K562 (cell line): Measurements from ENCODE around the gene NYAP1. TPM values are rescaled to one million over a fixed set of nuclear protein-coding genes. Genes with fewer than 3 reads are reported as not detected.
"Not testable (repeated sequence)": the region's sequence is repeated elsewhere in the genome, so short reads cannot be mapped to it uniquely, and the experiment has no call there.

Experiments
- ATAC-seq: fragments of 200-7000 bp; cut with Tn5 transposase; 3 replicates; pipeline ENCODE4 v1.9.1; 2020; ENCODE audit warnings: moderate library complexity
- BruUV-seq: library from RNA; stranded (reverse); fragments of 400-500 nt; replicated peaks from 2 replicates; lab custom pipeline; 2021; lab: Mats Ljungman, UMichigan
- CTCF ChIA-PET: fragments of 300-600 bp; formaldehyde crosslinking; extraction: SDS; loops from one replicate; lab custom pipeline; 2021; ENCODE audit warnings: low intra/inter-chr PET ratio; lab: Yijun Ruan, JAX
- POLR2A ChIA-PET: fragments of 300-600, 350-650 bp; sonication (Branson Sonifier 250); formaldehyde crosslinking; extraction: SDS; loops from one replicate; lab custom pipeline; 2021; ENCODE audit warnings: antibody characterized with exemption, inconsistent platforms; lab: Yijun Ruan, JAX
- DNase-seq, 4 experiments: peaks; one replicate each; pipeline versions ENCODE4 v3.0.0 to v3.0.0-alpha.2; 2011 to 2018; ENCODE audit warnings: low spot score in 3 of 4, mixed read lengths in 3 of 4; ENCODE audit errors: extremely low read depth in 1 of 4
- FAIRE-seq: peaks from 2 replicates; lab custom pipeline; 2011; peaks lifted over from hg19 to GRCh38; lab: Jason Lieb, UNC
- H2AFZ ChIP-seq: 2 replicates; pipeline ENCODE4 v1.6.0; 2011; ENCODE audit warnings: low read depth, low read length, control low read depth, inconsistent platforms
- H3K27ac ChIP-seq: fragments of 200-600 bp; 3 replicates; pipeline ENCODE4 v1.8.0; 2011; ENCODE audit warnings: low read depth, mild to moderate bottlenecking, control low read depth, inconsistent platforms, low read length, moderate library complexity, mixed read lengths; ENCODE audit errors: extremely low read depth
- H3K27me3 ChIP-seq, 2 experiments: fragments of 300-600 bp in 1 of 2; 2 replicates in 1 of 2; 3 replicates in 1 of 2; pipeline versions ENCODE4 v1.6.0 to v1.8.0; 2011; ENCODE audit warnings: inconsistent platforms in 2 of 2, low read length in 2 of 2, mild to moderate bottlenecking in 1 of 2, mixed read lengths in 1 of 2, moderate library complexity in 1 of 2; ENCODE audit not compliant: control insufficient read depth in 2 of 2, insufficient read depth in 2 of 2
- H3K36me3 ChIP-seq: fragments of 300-600 bp; 3 replicates; pipeline ENCODE4 v1.8.0; 2011; ENCODE audit warnings: mild to moderate bottlenecking, low read length, inconsistent platforms; ENCODE audit not compliant: control insufficient read depth, insufficient read depth
- H3K4me1 ChIP-seq, 2 experiments: fragments of 200-600 bp in 1 of 2; replicated peaks in 1 of 2; 2 replicates in 1 of 2; 3 replicates in 1 of 2; pipeline versions ENCODE4 v1.5.1 to v1.8.0; 2011; ENCODE audit warnings: inconsistent platforms in 2 of 2, low read length in 2 of 2, mild to moderate bottlenecking in 1 of 2, mixed read lengths in 1 of 2, moderate library complexity in 1 of 2; ENCODE audit not compliant: control insufficient read depth in 2 of 2, insufficient read depth in 2 of 2
- H3K4me2 ChIP-seq: 2 replicates; pipeline ENCODE4 v1.6.1; 2011; ENCODE audit warnings: low read length, control low read depth, inconsistent platforms, mixed read lengths; ENCODE audit not compliant: insufficient read depth
- H3K4me3 ChIP-seq: fragments of 200-600 bp; sonication (generic), shearing (Covaris generic); 2 replicates; pipeline ENCODE4 v1.5.1; 2016; ENCODE audit warnings: control low read depth, inconsistent platforms
- H3K79me2 ChIP-seq: fragments of 200-600 bp; 3 replicates; pipeline ENCODE4 v1.8.0; 2011; ENCODE audit warnings: low read length, inconsistent platforms; ENCODE audit not compliant: control insufficient read depth, insufficient read depth
- H3K9ac ChIP-seq, 2 experiments: 2 replicates each; pipeline versions ENCODE4 v1.6.0 to v1.6.1; 2011; ENCODE audit warnings: low read depth in 2 of 2, low read length in 2 of 2, control low read depth in 1 of 2, inconsistent platforms in 1 of 2, mild to moderate bottlenecking in 1 of 2, mixed read lengths in 1 of 2; ENCODE audit not compliant: insufficient read depth in 1 of 2
- H3K9me1 ChIP-seq: one replicate; pipeline ENCODE4 v1.6.0; 2011; ENCODE audit warnings: inconsistent platforms, mild to moderate bottlenecking, low read length, moderate library complexity; ENCODE audit not compliant: control insufficient read depth, insufficient read depth
- H3K9me3 ChIP-seq: replicated peaks from 2 replicates; pipeline ENCODE4 v1.5.1; 2011; ENCODE audit warnings: low read depth, low read length, inconsistent platforms; ENCODE audit not compliant: control insufficient read depth, insufficient read depth
- H4K20me1 ChIP-seq: replicated peaks from 2 replicates; pipeline ENCODE4 v1.6.1; 2011; ENCODE audit warnings: low read length, inconsistent platforms, mixed read lengths; ENCODE audit not compliant: control insufficient read depth, insufficient read depth
- ARNT ChIP-seq, 2 experiments: fragments of 450-650 bp; IDR thresholded peaks; 2 replicates each; pipeline ENCODE4 v1.6.1; 2016; ENCODE audit warnings: mild to moderate bottlenecking in 1 of 2
- CBFA2T2 ChIP-seq: fragments of 450-650 bp; conservative IDR thresholded peaks from 2 replicates; pipeline ENCODE4 v1.6.1; 2017; ENCODE audit warnings: mild to moderate bottlenecking
- DACH1 ChIP-seq: fragments of 450-650 bp; IDR thresholded peaks from 2 replicates; pipeline ENCODE4 v1.6.1; 2018; ENCODE audit not compliant: partially characterized antibody
- GATA2 ChIP-seq: sonication (generic); formaldehyde crosslinking; IDR thresholded peaks from 2 replicates; pipeline ENCODE4 v1.4.0; 2020; ENCODE audit warnings: mild to moderate bottlenecking, missing genetic modification reagents
- XRCC5 ChIP-seq: fragments of 200-400 bp; formaldehyde crosslinking; IDR thresholded peaks from 2 replicates; pipeline ENCODE4 v1.6.1; 2017; ENCODE audit warnings: low read depth, mild to moderate bottlenecking, low read length
- ZNF644 ChIP-seq: fragments of 200-800 bp; sonication (Bioruptor generic); IDR thresholded peaks from 2 replicates; pipeline ENCODE4 v1.6.1; 2016; ENCODE audit warnings: low read depth, missing genetic modification characterization, missing compliant biosample characterization
- WGBS: fragments of 100-300 bp; shearing (Covaris generic); methylation state at CpG from one replicate; pipeline ENCODE4 v1.1.6; 2016; ENCODE audit warnings: low coverage, mixed read lengths; ENCODE audit not compliant: insufficient coverage; ENCODE audit errors: missing lambda C conversion rate; 5-methylcytosine and 5-hydroxymethylcytosine counted together
- in situ Hi-C: fragments of 300-500 bp; cut with MboI; formaldehyde crosslinking; loops from 4 replicates; pipeline ENCODE4 v1.15.0; 2018; ENCODE audit warnings: inconsistent platforms, mixed read lengths
- intact Hi-C: fragments of 100-400 bp; cut with micrococcal nuclease; formaldehyde crosslinking; loops from 2 replicates; pipeline ENCODE4 v1.14.2; 2022
- polyA plus RNA-seq, 8 experiments: library from polyadenylated mRNA; depleted of rRNA in 4 of 8; stranded (reverse) in 5 of 8; unstranded in 3 of 8; fragments of >200 nt; fragmentation: Nextera tagmentation in 2 of 8; fragmentation: Illumina TruSeq in 1 of 8; extraction: Ambion mirVana in 2 of 8; extraction: Trizol in 1 of 8; gene quantifications; 2 replicates each; pipeline versions ENCODE4 v1.2.1 to v1.2.3, GENCODE V29; 2011 to 2014; ENCODE audit warnings: inconsistent platforms in 1 of 8, missing spikeins in 1 of 8
- total RNA-seq, 7 experiments: library from RNA; depleted of rRNA in 6 of 7; stranded (reverse); fragments of >200 nt in 6 of 7; fragmentation: Illumina TruSeq in 2 of 7; extraction: Trizol in 2 of 7; gene quantifications; 2 replicates each; pipeline versions ENCODE4 v1.2.1 to v1.2.3, GENCODE V29; 2011 to 2021; ENCODE audit warnings: low replicate concordance in 1 of 7
- TF ChIP-seq, protein P1 (sequence below): fragments of 250-450 bp; sonication (Bioruptor Pico); IDR thresholded peaks from 2 replicates; pipeline ENCODE4 v1.5.0; 2020; ENCODE audit warnings: mild to moderate bottlenecking, borderline replicate concordance
- TF ChIP-seq, protein P2 (sequence below): fragments of 200-800 bp; sonication (Bioruptor generic); IDR thresholded peaks from 2 replicates; pipeline ENCODE4 v1.6.1; 2017; ENCODE audit warnings: missing genetic modification characterization, missing compliant biosample characterization

Gene NYAP1
- total and polyA plus RNA-seq, 9 of the 15 experiments (the other 6 are each of a cell fraction or from before 2014, with no cell fraction given) = 0.11 to 0.88 (median 0.22) TPM; not detected in 2

DNA sequence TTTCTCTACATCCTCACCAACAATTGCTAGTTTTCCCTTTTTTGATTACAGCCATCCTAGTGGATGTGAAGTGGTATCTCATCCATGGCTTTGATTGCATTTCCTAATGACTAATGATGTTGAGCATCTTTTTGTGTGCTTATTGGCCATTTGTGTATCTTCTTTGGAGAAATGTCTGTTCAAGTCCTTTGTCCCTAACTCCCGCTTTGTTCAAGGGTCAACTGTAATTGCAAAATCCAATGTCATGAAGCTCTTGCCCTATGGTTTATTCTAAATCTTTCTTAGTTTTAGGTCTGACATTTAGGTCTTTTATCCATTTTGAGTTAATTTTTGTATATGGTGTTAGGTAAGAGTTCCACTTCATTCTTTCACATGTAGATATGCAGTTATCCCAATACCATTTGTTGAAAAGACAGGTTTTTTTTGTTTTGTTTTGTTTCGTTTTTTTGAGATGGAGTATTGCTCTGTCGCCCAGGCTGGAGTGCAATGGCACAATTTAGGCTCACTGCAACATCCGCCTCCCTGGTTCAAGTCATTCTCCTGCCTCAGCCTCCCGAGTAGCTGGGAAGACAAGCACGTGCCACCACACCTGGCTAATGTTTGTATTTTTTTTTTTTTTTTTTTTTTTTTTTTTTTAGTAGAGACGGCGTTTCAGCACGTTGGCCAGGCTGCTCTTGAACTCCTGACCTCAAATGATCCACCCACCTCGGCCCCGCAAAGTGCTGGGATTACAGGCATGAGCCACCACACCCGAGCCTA is 44.6 kb downstream of the NYAP1 start:
- 42% methylated on average over 10 of the region's 12 CpGs for WGBS
- H3K79me2 ChIP-seq, intact Hi-C loops, H4K20me1 ChIP-seq, BruUV-seq, H3K9me1 ChIP-seq, CTCF ChIA-PET, H3K4me3 ChIP-seq, H3K27me3 ChIP-seq, in situ Hi-C loops, H3K9me3 ChIP-seq, H3K4me2 ChIP-seq, FAIRE-seq, ATAC-seq, H3K36me3 ChIP-seq, DNase-seq, H3K27ac ChIP-seq: not testable (repeated sequence)
- POLR2A ChIA-PET = interaction anchor here (0.5 kb wide), 1 partner anchor 116 kb away, joined by 3 read pairs; no protein-coding TSS in a partner anchor
- peaks cover 10 to 22% of the 10 kb centered on the region in 2 experiments; a peak in 4 of 5 replicates for H3K4me1 ChIP-seq
- H2AFZ ChIP-seq = 0 out of 2 replicates have a peak overlapping the region, but pooled peaks have one; percentile 28
- peak overlapping the region in 1 of 2 experiments; percentile 28; a peak in 1 of 4 replicates for H3K9ac ChIP-seq

DNA sequence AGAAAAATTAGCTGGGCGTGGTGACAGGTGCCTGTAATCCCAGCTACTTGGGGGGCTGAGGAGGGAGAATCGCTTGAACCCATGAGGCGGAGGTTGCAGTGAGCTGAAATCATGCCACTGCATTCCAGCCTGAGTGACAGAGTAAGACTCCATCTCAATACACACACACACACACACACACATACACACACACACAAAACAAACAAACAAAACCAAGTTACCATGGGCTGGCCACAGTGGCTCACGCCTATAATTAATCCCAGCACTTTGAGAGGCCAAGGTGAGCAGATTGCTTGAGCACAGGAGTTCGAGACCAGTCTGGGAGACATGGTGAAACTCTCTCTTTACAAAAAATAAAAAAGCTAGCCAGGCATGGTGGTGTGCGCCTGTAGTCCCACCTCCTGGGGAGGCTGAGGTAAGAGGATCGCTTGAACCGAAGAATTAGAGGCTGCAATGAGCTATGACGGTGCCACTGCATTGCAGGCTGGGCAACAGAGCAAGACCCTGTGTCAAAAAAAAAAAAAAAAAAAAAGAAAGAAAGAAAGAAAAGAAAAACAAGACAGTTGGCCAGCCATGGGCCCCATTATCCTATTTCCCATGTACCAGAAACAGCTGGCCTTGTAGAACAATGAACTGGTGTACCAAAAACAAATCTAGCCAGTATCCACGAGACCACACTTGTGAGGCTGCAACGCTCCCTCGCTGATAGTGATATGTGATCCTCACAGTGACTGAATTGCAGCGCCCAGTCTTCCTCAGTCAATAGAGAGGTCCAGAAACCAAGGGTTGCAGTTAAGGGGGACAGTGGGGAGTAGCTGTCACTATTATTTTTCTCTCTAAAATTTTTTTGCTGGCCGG is 48.7 kb downstream of the NYAP1 start:
- 50% methylated on average over 14 of the region's 14 CpGs for WGBS
- ChIA-PET CTCF (no interaction called here), POLR2A (interaction anchor here (0.6 to 1.5 kb wide), 6 partner anchors 10 to 517 kb away, joined by 3 to 6 read pairs (median 4); no protein-coding TSS in a partner anchor)
- Histone ChIP-seq H3K9ac (peak overlapping the region; percentile 45 to 62; a peak in 3 of 4 replicates), H2AFZ (peak overlapping the region; percentile 97), H3K4me3 (no peak overlapping the region), H3K9me1 (no peaks in the 10 kb centered on the region), H3K9me3 (no peaks in the 10 kb centered on the region), H4K20me1 (no peaks in the 10 kb centered on the region), H3K27ac (peak overlapping the region; percentile 65), H3K79me2 (no peaks in the 10 kb centered on the region), H3K27me3 (no peaks in the 10 kb centered on the region), H3K4me1 (peaks cover 23 to 39% of the 10 kb centered on the region in 2 experiments; a peak in 4 of 5 replicates), H3K4me2 (peak overlapping the region; percentile 70), H3K36me3 (no peaks in the 10 kb centered on the region)
- in situ Hi-C loops (no loop called here), intact Hi-C loops (no loop called here)
- peak; percentile 76 for ATAC-seq
- peak; percentile 43 to 79 (median 56) for DNase-seq
- peak; percentile 75 for FAIRE-seq
- no TSS peak for BruUV-seq
- TF ChIP-seq DACH1 (peak; percentile 44), GATA2 (CRISPR knock-in tag) (0 out of 2 replicates have a peak, but pooled peaks have one; percentile 9), ZNF644 (tag) (no peak), ARNT (IDR thresholded peaks at IDR 0.05) (0 out of 4 replicates have a peak, but pooled peaks of 1 of the 2 experiments have one; percentile 47), XRCC5 (no peak), CBFA2T2 (peak; percentile 36)
- TF ChIP-seq, protein P1, sequence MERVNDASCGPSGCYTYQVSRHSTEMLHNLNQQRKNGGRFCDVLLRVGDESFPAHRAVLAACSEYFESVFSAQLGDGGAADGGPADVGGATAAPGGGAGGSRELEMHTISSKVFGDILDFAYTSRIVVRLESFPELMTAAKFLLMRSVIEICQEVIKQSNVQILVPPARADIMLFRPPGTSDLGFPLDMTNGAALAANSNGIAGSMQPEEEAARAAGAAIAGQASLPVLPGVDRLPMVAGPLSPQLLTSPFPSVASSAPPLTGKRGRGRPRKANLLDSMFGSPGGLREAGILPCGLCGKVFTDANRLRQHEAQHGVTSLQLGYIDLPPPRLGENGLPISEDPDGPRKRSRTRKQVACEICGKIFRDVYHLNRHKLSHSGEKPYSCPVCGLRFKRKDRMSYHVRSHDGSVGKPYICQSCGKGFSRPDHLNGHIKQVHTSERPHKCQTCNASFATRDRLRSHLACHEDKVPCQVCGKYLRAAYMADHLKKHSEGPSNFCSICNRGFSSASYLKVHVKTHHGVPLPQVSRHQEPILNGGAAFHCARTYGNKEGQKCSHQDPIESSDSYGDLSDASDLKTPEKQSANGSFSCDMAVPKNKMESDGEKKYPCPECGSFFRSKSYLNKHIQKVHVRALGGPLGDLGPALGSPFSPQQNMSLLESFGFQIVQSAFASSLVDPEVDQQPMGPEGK (CRISPR knock-in tag) = no peak
- TF ChIP-seq, protein P2, sequence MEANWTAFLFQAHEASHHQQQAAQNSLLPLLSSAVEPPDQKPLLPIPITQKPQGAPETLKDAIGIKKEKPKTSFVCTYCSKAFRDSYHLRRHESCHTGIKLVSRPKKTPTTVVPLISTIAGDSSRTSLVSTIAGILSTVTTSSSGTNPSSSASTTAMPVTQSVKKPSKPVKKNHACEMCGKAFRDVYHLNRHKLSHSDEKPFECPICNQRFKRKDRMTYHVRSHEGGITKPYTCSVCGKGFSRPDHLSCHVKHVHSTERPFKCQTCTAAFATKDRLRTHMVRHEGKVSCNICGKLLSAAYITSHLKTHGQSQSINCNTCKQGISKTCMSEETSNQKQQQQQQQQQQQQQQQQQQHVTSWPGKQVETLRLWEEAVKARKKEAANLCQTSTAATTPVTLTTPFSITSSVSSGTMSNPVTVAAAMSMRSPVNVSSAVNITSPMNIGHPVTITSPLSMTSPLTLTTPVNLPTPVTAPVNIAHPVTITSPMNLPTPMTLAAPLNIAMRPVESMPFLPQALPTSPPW (CRISPR knock-in tag) = 0 out of 2 replicates have a peak, but pooled peaks have one; percentile 7
